H9 (cell line): Measurements from ENCODE around the gene SSH3. TPM values are rescaled to one million over a fixed set of nuclear protein-coding genes. Genes with fewer than 3 reads are reported as not detected.

Experiments
- DNase-seq: peaks from one replicate; pipeline ENCODE4 v3.0.0-alpha.2; 2017
- H2AFZ ChIP-seq: one replicate; pipeline ENCODE4 v1.6.1; 2013; ENCODE audit warnings: mild to moderate bottlenecking, low read length, control low read depth, moderate library complexity
- H2AK5ac ChIP-seq: 2 replicates; pipeline ENCODE4 v1.6.1; 2013; ENCODE audit warnings: low read length, control low read depth, mixed read lengths; ENCODE audit not compliant: insufficient read length
- H2BK120ac ChIP-seq: one replicate; pipeline ENCODE4 v1.6.1; 2013; ENCODE audit warnings: low read depth, mild to moderate bottlenecking, low read length, control low read depth, inconsistent platforms; ENCODE audit not compliant: poor library complexity, severe bottlenecking
- H2BK12ac ChIP-seq: 2 replicates; pipeline ENCODE4 v1.6.1; 2013; ENCODE audit warnings: low read length, control low read depth, mixed read lengths, low read depth; ENCODE audit not compliant: insufficient read length
- H2BK15ac ChIP-seq: 2 replicates; pipeline ENCODE4 v1.6.1; 2013; ENCODE audit warnings: low read depth, low read length, control low read depth
- H2BK20ac ChIP-seq: one replicate; pipeline ENCODE4 v1.6.1; 2013; ENCODE audit warnings: low read depth, mild to moderate bottlenecking, low read length, control low read depth, inconsistent platforms; ENCODE audit not compliant: poor library complexity, severe bottlenecking
- H2BK5ac ChIP-seq: 2 replicates; pipeline ENCODE4 v1.6.1; 2013; ENCODE audit warnings: low read length, control low read depth, mixed read lengths; ENCODE audit not compliant: insufficient read length
- H3K14ac ChIP-seq: 2 replicates; pipeline ENCODE4 v1.6.1; 2013; ENCODE audit warnings: low read length, control low read depth; ENCODE audit not compliant: insufficient read depth
- H3K18ac ChIP-seq: 2 replicates; pipeline ENCODE4 v1.6.1; 2013; ENCODE audit warnings: low read depth, mild to moderate bottlenecking, mixed read lengths, low read length, control low read depth; ENCODE audit not compliant: insufficient read length
- H3K23ac ChIP-seq: 2 replicates; pipeline ENCODE4 v1.6.1; 2013; ENCODE audit warnings: low read length, control low read depth, mixed read lengths, low read depth; ENCODE audit not compliant: insufficient read length
- H3K23me2 ChIP-seq: 2 replicates; pipeline ENCODE4 v1.6.1; 2013; ENCODE audit warnings: low read depth, mild to moderate bottlenecking, mixed read lengths, low read length, control low read depth; ENCODE audit not compliant: insufficient read length, poor library complexity, severe bottlenecking
- H3K27ac ChIP-seq: 2 replicates; pipeline ENCODE4 v1.5.1; 2013; ENCODE audit warnings: low read length, control low read depth, mixed read lengths, low read depth; ENCODE audit not compliant: insufficient read length
- H3K27me3 ChIP-seq: 2 replicates; pipeline ENCODE4 v1.6.1; 2013; ENCODE audit warnings: low read length, control low read depth, inconsistent platforms; ENCODE audit not compliant: insufficient read depth
- H3K4ac ChIP-seq: 2 replicates; pipeline ENCODE4 v1.6.1; 2013; ENCODE audit warnings: low read depth, mild to moderate bottlenecking, control low read depth, inconsistent platforms, low read length, moderate library complexity
- H3K4me1 ChIP-seq: 2 replicates; pipeline ENCODE4 v1.6.1; 2013; ENCODE audit warnings: low read length, control low read depth, inconsistent platforms; ENCODE audit not compliant: insufficient read depth
- H3K4me2 ChIP-seq: 2 replicates; pipeline ENCODE4 v1.6.1; 2013; ENCODE audit warnings: low read length, control low read depth, mixed read lengths; ENCODE audit not compliant: insufficient read length, insufficient read depth
- H3K56ac ChIP-seq: 2 replicates; pipeline ENCODE4 v1.6.1; 2013; ENCODE audit warnings: low read depth, mild to moderate bottlenecking, mixed read lengths, low read length, control low read depth; ENCODE audit not compliant: insufficient read length
- H3K79me1 ChIP-seq: 2 replicates; pipeline ENCODE4 v1.6.1; 2013; ENCODE audit warnings: low read depth, mild to moderate bottlenecking, moderate library complexity, low read length, control low read depth, inconsistent platforms; ENCODE audit not compliant: insufficient read depth, poor library complexity, severe bottlenecking
- H3K79me2 ChIP-seq: 2 replicates; pipeline ENCODE4 v1.6.1; 2013; ENCODE audit warnings: low read length, control low read depth, inconsistent platforms; ENCODE audit not compliant: insufficient read depth
- H3K9ac ChIP-seq: 2 replicates; pipeline ENCODE4 v1.6.1; 2013; ENCODE audit warnings: low read length, control low read depth, mixed read lengths; ENCODE audit not compliant: insufficient read length; ENCODE audit errors: extremely low read depth
- H3K9me3 ChIP-seq: one replicate; pipeline ENCODE4 v1.6.1; 2013; ENCODE audit warnings: low read depth, low read length, inconsistent platforms; ENCODE audit not compliant: control insufficient read depth
- H3T11ph ChIP-seq: one replicate; pipeline ENCODE4 v1.6.1; 2013; ENCODE audit warnings: mild to moderate bottlenecking, low read length, control low read depth, inconsistent platforms
- H4K20me1 ChIP-seq: one replicate; pipeline ENCODE4 v1.6.1; 2013; ENCODE audit not compliant: control insufficient read depth, insufficient read length, insufficient read depth
- H4K5ac ChIP-seq: 2 replicates; pipeline ENCODE4 v1.6.1; 2013; ENCODE audit warnings: low read depth, mild to moderate bottlenecking, mixed read lengths, low read length, control low read depth; ENCODE audit not compliant: insufficient read length
- H4K8ac ChIP-seq: replicated peaks from 2 replicates; pipeline ENCODE4 v1.6.1; 2013; ENCODE audit warnings: low read length, control low read depth, mixed read lengths, low read depth; ENCODE audit not compliant: insufficient read length
- H4K91ac ChIP-seq: 2 replicates; pipeline ENCODE4 v1.6.1; 2013; ENCODE audit warnings: low read depth, mild to moderate bottlenecking, moderate library complexity, mixed read lengths, low read length, control low read depth; ENCODE audit not compliant: insufficient read length
- H3K27ac Mint-ChIP-seq, 3 experiments: 2 replicates in 2 of 3; 3 replicates in 1 of 3; pipeline ENCODE4 v1.8.0; 2020 to 2021; ENCODE audit warnings: mixed read lengths in 3 of 3, mild to moderate bottlenecking in 1 of 3, moderate library complexity in 1 of 3
- H3K27me3 Mint-ChIP-seq: 2 replicates; pipeline ENCODE4 v1.8.0; 2021; ENCODE audit warnings: low read depth, mild to moderate bottlenecking, moderate library complexity, mixed read lengths
- H3K36me3 Mint-ChIP-seq, 3 experiments: 2 replicates in 2 of 3; 3 replicates in 1 of 3; pipeline ENCODE4 v1.8.0; 2020 to 2021; ENCODE audit warnings: low read depth in 3 of 3, mixed read lengths in 3 of 3; ENCODE audit not compliant: insufficient read depth in 1 of 3
- H3K4me1 Mint-ChIP-seq, 2 experiments: 2 replicates each; pipeline ENCODE4 v1.8.0; 2020; ENCODE audit warnings: mixed read lengths in 2 of 2
- H3K4me3 Mint-ChIP-seq, 2 experiments: 2 replicates in 1 of 2; 3 replicates in 1 of 2; pipeline ENCODE4 v1.8.0; 2020 to 2021; ENCODE audit warnings: mild to moderate bottlenecking in 2 of 2, mixed read lengths in 2 of 2, moderate library complexity in 1 of 2
- H3K9me3 Mint-ChIP-seq, 2 experiments: 2 replicates in 1 of 2; 3 replicates in 1 of 2; pipeline ENCODE4 v1.8.0; 2020; ENCODE audit warnings: mild to moderate bottlenecking in 2 of 2, mixed read lengths in 2 of 2, moderate library complexity in 1 of 2
- WGBS: extraction: QIAGEN DNeasy Blood & Tissue Kit; methylation state at CpG from one replicate; pipeline ENCODE4 v1.1.7; 2013; ENCODE audit warnings: missing lambda C conversion rate, low lambda C conversion rate, mixed read lengths; ENCODE audit not compliant: insufficient read length; ENCODE audit errors: extremely low coverage; 5-methylcytosine and 5-hydroxymethylcytosine counted together
- total RNA-seq: library from RNA; stranded (reverse); gene quantifications from 2 replicates; pipeline ENCODE4 v1.2.1, GENCODE V29; 2021
- TF ChIP-seq, protein P1 (sequence below): fragments of 200-600 bp; sonication (generic); conservative IDR thresholded peaks from 3 replicates; pipeline ENCODE4 v1.8.0; 2021; ENCODE audit warnings: antibody characterized with exemption, mild to moderate bottlenecking

Gene SSH3
- total RNA-seq, 1 experiment from 2014 or later = 42.2 TPM

- no peaks in the 10 kb centered on the region for H3K9me3 Mint-ChIP-seq
- H3K23me2 ChIP-seq = peaks cover 11% of the 10 kb centered on the region
- no peaks in the 10 kb centered on the region; the same call in 1 of the 2 replicates for H3K27me3 ChIP-seq
- peaks cover 44% of the 10 kb centered on the region for H3K27me3 Mint-ChIP-seq
- H3K56ac ChIP-seq = no peak overlapping the region
- TF ChIP-seq, protein P1, sequence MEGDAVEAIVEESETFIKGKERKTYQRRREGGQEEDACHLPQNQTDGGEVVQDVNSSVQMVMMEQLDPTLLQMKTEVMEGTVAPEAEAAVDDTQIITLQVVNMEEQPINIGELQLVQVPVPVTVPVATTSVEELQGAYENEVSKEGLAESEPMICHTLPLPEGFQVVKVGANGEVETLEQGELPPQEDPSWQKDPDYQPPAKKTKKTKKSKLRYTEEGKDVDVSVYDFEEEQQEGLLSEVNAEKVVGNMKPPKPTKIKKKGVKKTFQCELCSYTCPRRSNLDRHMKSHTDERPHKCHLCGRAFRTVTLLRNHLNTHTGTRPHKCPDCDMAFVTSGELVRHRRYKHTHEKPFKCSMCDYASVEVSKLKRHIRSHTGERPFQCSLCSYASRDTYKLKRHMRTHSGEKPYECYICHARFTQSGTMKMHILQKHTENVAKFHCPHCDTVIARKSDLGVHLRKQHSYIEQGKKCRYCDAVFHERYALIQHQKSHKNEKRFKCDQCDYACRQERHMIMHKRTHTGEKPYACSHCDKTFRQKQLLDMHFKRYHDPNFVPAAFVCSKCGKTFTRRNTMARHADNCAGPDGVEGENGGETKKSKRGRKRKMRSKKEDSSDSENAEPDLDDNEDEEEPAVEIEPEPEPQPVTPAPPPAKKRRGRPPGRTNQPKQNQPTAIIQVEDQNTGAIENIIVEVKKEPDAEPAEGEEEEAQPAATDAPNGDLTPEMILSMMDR = no peak
- peaks cover 0 to 11% (median 10%) of the 10 kb centered on the region in 3 experiments; a peak in 5 of 7 replicates for H3K36me3 Mint-ChIP-seq
- H2BK5ac ChIP-seq = no peak overlapping the region
- no peak overlapping the region for H4K5ac ChIP-seq
- no peaks in the 10 kb centered on the region for H3K9me3 ChIP-seq
- H3K4ac ChIP-seq = no peak overlapping the region
- no peak overlapping the region for H2BK20ac ChIP-seq
- no peak overlapping the region for H3K27ac Mint-ChIP-seq
- no peak overlapping the region for H3K14ac ChIP-seq
- H2BK120ac ChIP-seq = no peak overlapping the region
- no peaks in the 10 kb centered on the region for H3K79me1 ChIP-seq
- no peak overlapping the region for H2AK5ac ChIP-seq
- no peak overlapping the region for H3K27ac ChIP-seq
- no peak overlapping the region for H2BK12ac ChIP-seq
- no CpG with 5 or more reads among the region's 5 CpGs for WGBS
- H3K79me2 ChIP-seq = peaks cover 5% of the 10 kb centered on the region; the same call in 1 of the 2 replicates
- peaks cover 23 to 30% of the 10 kb centered on the region in 2 experiments for H3K4me1 Mint-ChIP-seq
- H2AFZ ChIP-seq = no peak overlapping the region
- peaks cover 3% of the 10 kb centered on the region for H4K20me1 ChIP-seq
- no peaks in the 10 kb centered on the region; the same call in 1 of the 2 replicates for H3K4me1 ChIP-seq
- H3K9ac ChIP-seq = no peak overlapping the region
- no peak overlapping the region for H2BK15ac ChIP-seq
- H3K4me3 Mint-ChIP-seq = peak overlapping the region in 1 of 2 experiments; percentile 33; a peak in 1 of 5 replicates
- no peak overlapping the region for H3K4me2 ChIP-seq
- DNase-seq = no peak
- H3K23ac ChIP-seq = no peak overlapping the region
- H3T11ph ChIP-seq = no peak overlapping the region
- H3K18ac ChIP-seq = no peak overlapping the region
- no peak overlapping the region for H4K8ac ChIP-seq
- H4K91ac ChIP-seq = no peak overlapping the region
Measured at GRCh38 chr11:67264260-67264659, 39.1 kb upstream of the SSH3 start.
